ENCODE results near the gene LRRC4C. TPM values are rescaled to one million over a fixed set of nuclear protein-coding genes. Genes with fewer than 3 reads are reported as not detected.
A peak's percentile ranks its signal among the peaks of the same experiment; 100 is the strongest.

LRRC4C gene
- total and polyA plus RNA-seq, 4 donors, result 0.33 to 5.3 (median 0.43) TPM

DNA sequence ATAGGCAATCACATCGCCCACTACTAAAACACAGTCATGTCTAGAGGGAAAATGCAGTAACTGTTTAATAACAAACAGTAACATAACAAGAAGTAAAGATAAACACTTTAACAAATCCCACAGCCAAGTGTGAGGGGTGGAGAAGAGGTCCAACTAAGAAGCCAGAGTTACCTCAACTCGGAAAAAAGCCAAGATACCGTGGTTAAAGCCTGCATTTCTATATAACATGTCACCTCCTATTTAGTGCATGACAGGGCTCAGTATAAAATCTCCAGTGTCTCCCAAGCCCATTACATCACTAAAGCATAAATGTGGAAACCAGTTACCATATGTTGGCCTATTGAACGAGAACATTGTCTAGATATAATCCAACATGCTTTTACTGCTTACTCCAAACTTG lies 281.7 kb downstream of the LRRC4C start:
- no peak for DNase-seq
- Histone ChIP-seq H3K27me3 (ENCODE audit: control insufficient read depth in 3 of 3, insufficient read depth in 3 of 3, low read length in 2 of 3) (no peaks in the 10 kb centered on the region), H3K4me1 (ENCODE audit: control insufficient read depth in 5 of 5, insufficient read depth in 5 of 5, low read length in 5 of 5) (no peaks in the 10 kb centered on the region), H3K9ac (ENCODE audit: insufficient read depth in 1 of 2, low read length in 2 of 2) (no peak overlapping the region), H3K4me3 (no peak overlapping the region), H3K27ac (ENCODE audit: low read depth in 1 of 2, low read length in 1 of 2) (no peak overlapping the region), H3K9me3 (ENCODE audit: control insufficient read depth in 4 of 4, insufficient read depth in 3 of 4, low read length in 3 of 4) (no peaks in the 10 kb centered on the region), H3K36me3 (ENCODE audit: control insufficient read depth in 4 of 4, insufficient read depth in 4 of 4, low read length in 4 of 4) (no peaks in the 10 kb centered on the region)
- 84 to 85% methylated on average over 4 of the region's 4 CpGs for WGBS, 2 donors
- TF ChIP-seq, protein P1, sequence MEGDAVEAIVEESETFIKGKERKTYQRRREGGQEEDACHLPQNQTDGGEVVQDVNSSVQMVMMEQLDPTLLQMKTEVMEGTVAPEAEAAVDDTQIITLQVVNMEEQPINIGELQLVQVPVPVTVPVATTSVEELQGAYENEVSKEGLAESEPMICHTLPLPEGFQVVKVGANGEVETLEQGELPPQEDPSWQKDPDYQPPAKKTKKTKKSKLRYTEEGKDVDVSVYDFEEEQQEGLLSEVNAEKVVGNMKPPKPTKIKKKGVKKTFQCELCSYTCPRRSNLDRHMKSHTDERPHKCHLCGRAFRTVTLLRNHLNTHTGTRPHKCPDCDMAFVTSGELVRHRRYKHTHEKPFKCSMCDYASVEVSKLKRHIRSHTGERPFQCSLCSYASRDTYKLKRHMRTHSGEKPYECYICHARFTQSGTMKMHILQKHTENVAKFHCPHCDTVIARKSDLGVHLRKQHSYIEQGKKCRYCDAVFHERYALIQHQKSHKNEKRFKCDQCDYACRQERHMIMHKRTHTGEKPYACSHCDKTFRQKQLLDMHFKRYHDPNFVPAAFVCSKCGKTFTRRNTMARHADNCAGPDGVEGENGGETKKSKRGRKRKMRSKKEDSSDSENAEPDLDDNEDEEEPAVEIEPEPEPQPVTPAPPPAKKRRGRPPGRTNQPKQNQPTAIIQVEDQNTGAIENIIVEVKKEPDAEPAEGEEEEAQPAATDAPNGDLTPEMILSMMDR (IDR thresholded peaks at IDR 0.05; ENCODE audit: control extremely low read depth, extremely low read depth), result no peak
- no peak for ATAC-seq (ENCODE audit: insufficient read depth, low FRiP score)

DNA sequence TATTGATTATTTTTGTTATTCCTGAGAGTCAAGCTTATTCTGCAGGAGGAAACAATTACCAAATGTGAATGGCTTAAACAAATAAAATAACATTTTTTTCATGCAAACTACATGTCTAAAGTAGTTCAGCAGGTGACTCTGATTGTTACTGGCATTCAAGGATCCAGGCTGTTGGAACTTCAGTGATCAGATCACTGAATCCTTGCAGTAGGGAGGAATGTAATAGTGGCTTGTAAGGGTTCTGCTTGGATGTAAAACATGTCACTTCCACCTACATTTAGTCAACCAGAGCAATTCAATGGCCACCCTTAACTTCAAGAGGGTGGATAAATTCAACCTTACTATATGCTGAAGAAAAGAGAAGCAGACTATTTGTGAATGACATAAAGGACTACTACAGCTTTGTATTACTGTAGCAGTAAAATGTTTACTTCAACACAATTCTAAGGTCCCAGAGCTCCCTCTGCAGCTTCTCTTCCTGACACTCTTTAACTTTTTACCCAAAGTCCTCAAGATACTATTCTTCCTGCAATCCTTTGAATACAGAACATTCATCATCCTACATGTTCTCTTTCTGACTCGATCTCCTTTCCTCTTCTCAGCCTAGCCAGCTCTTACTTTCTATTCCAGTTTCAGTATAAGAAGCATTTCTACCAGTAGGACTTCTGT lies 284.0 kb downstream of the LRRC4C start:
- peak in 1 of 3 donors; percentile 10 for DNase-seq
- WGBS, 2 donors, result 43 to 70% methylated on average over 1 of the region's 1 CpG

DNA sequence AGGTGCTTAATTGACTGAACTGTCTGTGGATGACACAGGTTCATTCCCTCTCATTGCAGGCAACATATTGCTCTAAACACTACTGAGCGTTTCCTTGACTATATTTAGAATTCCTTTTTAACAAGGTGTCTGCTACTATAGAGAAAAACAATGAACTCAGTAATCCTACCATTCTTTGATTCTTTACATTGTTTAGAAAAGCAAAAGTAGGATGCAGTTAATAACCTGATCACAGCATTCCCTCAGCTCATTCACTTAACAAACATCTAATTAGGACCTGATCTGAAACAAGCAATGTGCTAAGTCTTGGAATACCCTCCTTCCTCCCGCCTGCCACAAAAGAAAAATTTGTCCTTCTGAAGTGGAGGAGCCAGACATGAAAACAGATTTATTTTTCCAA lies 313.1 kb downstream of the LRRC4C start:
- Histone ChIP-seq H3K27ac (ENCODE audit: low read depth in 1 of 2, low read length in 1 of 2) (no peak overlapping the region), H3K9me3 (ENCODE audit: control insufficient read depth in 4 of 4, insufficient read depth in 3 of 4, low read length in 3 of 4) (no peaks in the 10 kb centered on the region), H3K4me3 (no peak overlapping the region), H3K36me3 (ENCODE audit: control insufficient read depth in 4 of 4, insufficient read depth in 4 of 4, low read length in 4 of 4) (no peaks in the 10 kb centered on the region), H3K27me3 (ENCODE audit: control insufficient read depth in 3 of 3, insufficient read depth in 3 of 3, low read length in 2 of 3) (no peaks in the 10 kb centered on the region), H3K9ac (ENCODE audit: insufficient read depth in 1 of 2, low read length in 2 of 2) (no peak overlapping the region), H3K4me1 (ENCODE audit: control insufficient read depth in 5 of 5, insufficient read depth in 5 of 5, low read length in 5 of 5) (no peaks in the 10 kb centered on the region)
- DNase-seq, result no peak
- ATAC-seq (ENCODE audit: insufficient read depth, low FRiP score), result no peak
- TF ChIP-seq, protein P1 (IDR thresholded peaks at IDR 0.05; ENCODE audit: control extremely low read depth, extremely low read depth), result no peak
- 55 to 57% methylated on average over 2 of the region's 2 CpGs for WGBS, 2 donors

More for the DNA sequence above, 284.0 kb downstream of the LRRC4C start:
- Histone ChIP-seq H3K9ac (ENCODE audit: insufficient read depth in 1 of 2, low read length in 2 of 2) (no peak overlapping the region), H3K27ac (ENCODE audit: low read depth in 1 of 2, low read length in 1 of 2) (no peak overlapping the region), H3K27me3 (ENCODE audit: control insufficient read depth in 3 of 3, insufficient read depth in 3 of 3, low read length in 2 of 3) (no peaks in the 10 kb centered on the region), H3K36me3 (ENCODE audit: control insufficient read depth in 4 of 4, insufficient read depth in 4 of 4, low read length in 4 of 4) (no peaks in the 10 kb centered on the region), H3K9me3 (ENCODE audit: control insufficient read depth in 4 of 4, insufficient read depth in 3 of 4, low read length in 3 of 4) (no peaks in the 10 kb centered on the region), H3K4me3 (no peak overlapping the region), H3K4me1 (ENCODE audit: control insufficient read depth in 5 of 5, insufficient read depth in 5 of 5, low read length in 5 of 5) (no peaks in the 10 kb centered on the region)
- TF ChIP-seq, protein P1 (IDR thresholded peaks at IDR 0.05; ENCODE audit: control extremely low read depth, extremely low read depth), result no peak
- no peak for ATAC-seq (ENCODE audit: insufficient read depth, low FRiP score)

DNA sequence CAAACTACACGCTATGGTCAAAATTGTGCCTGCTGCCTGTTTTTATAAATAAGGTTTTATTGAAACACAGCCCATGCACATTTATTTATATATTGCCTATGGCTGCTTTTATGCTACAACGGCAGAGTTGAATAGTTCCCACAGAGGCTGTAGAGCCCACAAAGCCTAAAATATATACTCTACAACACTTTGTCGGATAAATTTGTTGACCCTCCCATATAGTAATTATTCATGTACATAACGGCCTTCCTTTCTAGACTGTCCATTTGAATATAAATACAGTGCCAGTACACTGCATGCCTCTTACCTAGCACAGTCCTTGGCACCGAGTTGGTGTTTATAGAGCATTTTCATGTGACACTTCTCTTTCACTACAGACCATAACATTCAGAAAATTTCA lies 314.0 kb downstream of the LRRC4C start:
- H3K9me3 ChIP-seq (ENCODE audit: control insufficient read depth in 4 of 4, insufficient read depth in 3 of 4, low read length in 3 of 4), result no peaks in the 10 kb centered on the region
- WGBS, 2 donors, result 83 to 89% methylated on average over 5 of the region's 5 CpGs
- ATAC-seq (ENCODE audit: insufficient read depth, low FRiP score), result no peak
- no peak for DNase-seq
- no peak overlapping the region for H3K27ac ChIP-seq (ENCODE audit: low read depth in 1 of 2, low read length in 1 of 2)
- TF ChIP-seq, protein P1 (IDR thresholded peaks at IDR 0.05; ENCODE audit: control extremely low read depth, extremely low read depth), result no peak
- no peaks in the 10 kb centered on the region for H3K4me1 ChIP-seq (ENCODE audit: control insufficient read depth in 5 of 5, insufficient read depth in 5 of 5, low read length in 5 of 5)
- H3K27me3 ChIP-seq (ENCODE audit: control insufficient read depth in 3 of 3, insufficient read depth in 3 of 3, low read length in 2 of 3), result no peaks in the 10 kb centered on the region
- no peaks in the 10 kb centered on the region for H3K36me3 ChIP-seq (ENCODE audit: control insufficient read depth in 4 of 4, insufficient read depth in 4 of 4, low read length in 4 of 4)
- no peak overlapping the region for H3K9ac ChIP-seq (ENCODE audit: insufficient read depth in 1 of 2, low read length in 2 of 2)
- no peak overlapping the region for H3K4me3 ChIP-seq

All from lung (tissue), 12 donors.